Stimulated activated CD8-positive, alpha-beta memory T cell treated with anti-CD3 and anti-CD28 coated beads, Interleukin-4, amount 100 ng/mL, for 1 hour (primary cell): ENCODE measurements around the gene VAPB.
"Not testable (repeated sequence)": the region's sequence is repeated elsewhere in the genome, so short reads cannot be mapped to it uniquely, and the experiment has no call there.

Experiments
- DNase-seq, 2 donors: peaks; one replicate each; pipeline ENCODE4 v3.0.0-alpha.2; 2020; ENCODE audit warnings: low read depth in 2 of 2, low spot score in 1 of 2

Gene VAPB

DNA sequence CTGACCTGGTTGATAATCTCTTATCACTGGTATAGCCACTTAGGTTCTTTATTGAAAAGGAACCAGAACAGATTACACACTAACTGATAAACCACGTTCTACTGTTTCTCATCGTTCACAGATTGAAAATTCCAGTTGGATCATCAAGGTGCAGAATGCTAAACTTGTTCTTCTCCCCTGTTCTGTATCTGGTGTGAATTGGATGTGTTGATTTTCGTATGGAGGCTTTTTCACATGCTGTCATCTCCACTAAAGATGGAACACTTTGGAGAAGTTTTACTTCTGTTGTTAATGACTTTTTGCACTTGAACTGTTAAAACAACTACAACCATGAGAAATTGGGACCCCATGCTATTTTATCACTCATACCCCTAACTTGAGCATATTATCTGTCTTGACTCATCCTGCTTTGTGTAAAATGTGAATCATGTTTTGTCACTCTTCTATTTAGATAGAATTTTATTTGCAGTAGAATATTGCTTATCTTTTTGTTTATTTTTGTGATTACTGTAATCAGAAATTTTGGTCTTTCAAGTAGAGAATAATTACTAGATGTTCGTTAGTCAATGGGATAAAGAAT, 17.5 kb downstream of the VAPB start:
- no peak for DNase-seq

DNA sequence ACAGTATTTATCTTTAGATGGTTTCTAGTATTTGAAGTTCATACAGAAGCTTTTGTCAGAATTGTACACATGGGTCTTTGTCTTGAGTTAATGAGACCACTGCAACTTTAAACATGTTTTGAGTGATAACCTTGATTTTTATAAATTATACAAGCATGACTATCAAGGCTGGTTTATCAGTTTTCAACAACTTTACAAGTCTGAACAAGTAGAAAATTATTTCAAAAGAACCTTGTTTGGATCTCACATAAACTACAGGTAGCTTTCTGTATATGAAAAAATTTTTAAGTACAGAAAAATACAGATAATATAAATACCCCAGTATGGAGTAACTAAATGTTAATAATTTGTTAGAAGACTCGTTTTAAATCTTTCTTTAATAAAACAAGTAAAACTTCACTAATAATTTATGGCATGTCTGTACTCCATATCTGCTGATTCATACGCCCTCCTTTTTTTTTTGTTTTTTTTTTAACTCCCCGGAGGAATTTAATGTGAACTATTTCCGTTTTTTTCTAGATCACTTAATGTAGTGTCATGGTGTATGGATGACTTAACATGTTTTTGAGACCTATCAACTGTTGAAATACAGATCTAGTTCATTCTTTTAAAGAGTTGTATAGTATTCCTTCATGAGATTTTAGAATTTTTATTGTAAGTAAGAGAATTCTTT, 18.3 kb downstream of the VAPB start:
- DNase-seq, result no peak

DNA sequence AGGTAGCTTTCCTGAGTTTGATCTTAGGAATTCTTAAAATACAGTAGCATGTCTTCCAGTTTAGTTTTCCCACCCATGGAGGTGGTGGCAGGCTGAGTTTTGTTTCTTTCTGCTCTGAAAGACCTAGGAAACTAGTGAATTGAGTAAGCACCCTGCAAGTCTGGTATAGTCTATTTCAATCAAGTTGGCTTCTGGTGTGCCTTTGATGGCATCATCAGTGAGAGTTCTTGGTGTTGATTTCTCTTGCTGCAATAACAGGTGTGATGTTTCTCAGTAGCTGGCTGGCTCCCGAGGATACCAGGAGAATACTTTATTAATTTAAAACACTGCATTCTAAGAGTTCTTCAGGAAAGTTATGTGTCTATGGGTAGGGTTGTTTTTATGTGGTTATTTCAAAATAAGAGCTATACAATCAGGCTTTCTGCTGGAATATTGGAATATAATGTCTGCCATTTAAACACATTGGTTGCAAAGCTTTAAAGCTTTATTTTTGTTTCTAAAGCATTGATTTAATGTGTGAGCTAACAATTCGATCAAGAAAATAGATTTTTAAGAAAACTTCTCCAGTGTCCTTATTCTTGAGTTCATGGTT, 19.0 kb downstream of the VAPB start:
- DNase-seq, result no peak

DNA sequence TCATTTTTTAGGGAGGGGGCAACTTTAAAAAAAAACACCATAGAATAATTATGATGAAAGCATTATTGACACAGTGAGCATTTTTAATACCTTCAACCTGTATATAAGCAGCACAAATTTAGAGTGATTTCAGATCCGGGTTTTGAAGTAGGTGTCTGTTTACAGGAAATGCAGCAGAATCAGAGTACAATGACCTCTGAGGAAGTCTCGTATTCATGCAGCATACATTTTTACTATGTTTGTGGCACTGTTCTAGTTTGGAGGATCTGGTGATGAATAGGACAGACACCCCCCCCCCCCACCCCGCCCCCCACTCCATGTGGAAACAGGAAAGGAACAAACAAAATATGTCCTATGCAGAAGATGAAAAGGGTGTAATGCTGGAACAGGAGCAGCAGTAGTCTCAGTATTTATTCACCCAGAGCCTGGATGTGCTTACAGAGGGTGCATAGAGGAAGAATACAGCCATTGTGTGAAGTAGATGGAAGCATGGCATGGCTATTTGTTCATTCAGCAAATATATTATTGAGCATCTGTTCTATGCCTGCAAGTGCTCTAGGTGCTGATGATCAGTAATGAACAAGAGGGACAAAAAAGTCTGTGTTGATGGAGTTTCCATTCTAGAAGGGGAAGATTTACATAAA, 19.7 kb downstream of the VAPB start:
- no peak for DNase-seq

DNA sequence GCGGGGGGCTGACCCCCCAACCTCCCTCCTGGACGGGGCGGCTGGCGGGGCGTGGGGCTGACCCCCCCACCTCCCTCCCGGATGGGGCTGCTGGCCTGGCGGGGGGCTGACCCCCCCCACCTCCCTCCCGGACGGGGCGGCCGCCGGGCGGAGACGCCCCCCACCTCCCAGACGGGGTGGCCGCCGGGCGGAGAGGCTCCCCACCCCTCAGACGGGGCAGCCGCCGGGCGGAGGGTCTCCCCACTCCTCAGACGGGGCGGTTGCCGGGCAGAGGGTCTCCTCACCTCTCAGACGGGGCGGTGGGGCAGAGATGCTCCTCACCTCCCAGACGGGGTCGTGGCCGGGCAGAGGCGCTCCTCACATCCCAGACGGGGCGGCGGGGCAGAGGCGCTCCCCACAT, 25.2 kb downstream of the VAPB start:
- not testable (repeated sequence) for DNase-seq

- DNase-seq, result not testable (repeated sequence)
Observed at GRCh38 chr20:58414786-58415185, 25.8 kb downstream of the VAPB start.

- DNase-seq, result no peak
Observed at GRCh38 chr20:58416057-58416456, 27.0 kb downstream of the VAPB start.

- DNase-seq, result no peak
Observed at GRCh38 chr20:58416835-58417234, 27.8 kb downstream of the VAPB start.

DNA sequence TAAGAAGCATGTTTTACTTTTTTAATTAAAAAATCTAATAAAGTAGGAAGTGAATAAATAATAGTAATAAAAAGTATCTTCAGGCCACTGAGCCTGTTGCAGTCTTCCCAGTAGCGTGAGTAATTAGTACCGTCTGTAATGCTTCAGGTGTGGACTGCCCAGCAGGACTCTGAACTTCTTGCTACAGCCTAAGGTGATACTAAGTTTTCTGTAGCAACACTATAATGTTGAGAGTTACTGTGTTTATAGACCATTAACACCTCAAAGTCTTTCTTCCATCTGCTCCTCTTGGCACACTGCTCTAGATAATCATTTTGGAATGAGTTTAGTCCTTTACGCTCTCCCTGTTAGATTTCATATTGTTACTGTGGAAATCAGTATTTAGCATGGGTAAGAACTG, 28.4 kb downstream of the VAPB start:
- no peak for DNase-seq

DNA sequence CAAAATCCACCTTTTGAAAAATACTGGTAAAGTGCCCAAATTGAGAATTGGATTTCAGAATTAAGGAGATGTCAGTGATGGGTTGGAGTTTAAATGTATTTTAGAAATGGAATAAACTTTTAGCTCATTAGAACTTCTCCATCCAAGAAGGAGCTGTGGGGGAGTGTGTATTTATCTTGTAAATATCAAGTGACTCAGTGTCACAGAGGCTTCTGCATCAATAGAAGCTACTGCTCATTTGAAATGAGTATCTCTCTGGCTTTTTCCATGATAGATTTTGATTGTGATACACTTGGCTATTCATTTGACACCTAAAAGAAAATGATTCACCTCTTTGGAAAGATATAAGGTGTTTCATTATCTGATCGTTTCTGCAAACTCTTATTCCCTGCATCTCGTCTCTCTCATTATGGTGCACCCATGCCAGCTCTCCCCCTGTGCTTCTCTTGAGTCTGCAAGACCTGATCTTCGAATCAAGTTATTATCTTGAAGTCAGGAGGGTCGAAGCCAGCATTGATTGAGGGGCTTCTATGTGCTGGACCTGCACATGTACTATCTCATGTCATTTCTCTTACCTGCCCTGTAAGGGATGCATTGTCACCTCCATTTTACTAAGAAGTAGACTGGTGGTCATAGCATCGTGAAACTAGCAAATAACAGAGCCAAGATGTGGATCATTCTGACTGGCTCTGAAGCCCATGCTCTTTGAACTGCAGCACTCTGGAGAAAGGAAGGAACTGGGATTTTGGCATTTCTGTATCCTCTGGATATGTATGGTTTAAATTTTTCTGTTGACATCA, 30.1 kb downstream of the VAPB start:
- no peak for DNase-seq

DNA sequence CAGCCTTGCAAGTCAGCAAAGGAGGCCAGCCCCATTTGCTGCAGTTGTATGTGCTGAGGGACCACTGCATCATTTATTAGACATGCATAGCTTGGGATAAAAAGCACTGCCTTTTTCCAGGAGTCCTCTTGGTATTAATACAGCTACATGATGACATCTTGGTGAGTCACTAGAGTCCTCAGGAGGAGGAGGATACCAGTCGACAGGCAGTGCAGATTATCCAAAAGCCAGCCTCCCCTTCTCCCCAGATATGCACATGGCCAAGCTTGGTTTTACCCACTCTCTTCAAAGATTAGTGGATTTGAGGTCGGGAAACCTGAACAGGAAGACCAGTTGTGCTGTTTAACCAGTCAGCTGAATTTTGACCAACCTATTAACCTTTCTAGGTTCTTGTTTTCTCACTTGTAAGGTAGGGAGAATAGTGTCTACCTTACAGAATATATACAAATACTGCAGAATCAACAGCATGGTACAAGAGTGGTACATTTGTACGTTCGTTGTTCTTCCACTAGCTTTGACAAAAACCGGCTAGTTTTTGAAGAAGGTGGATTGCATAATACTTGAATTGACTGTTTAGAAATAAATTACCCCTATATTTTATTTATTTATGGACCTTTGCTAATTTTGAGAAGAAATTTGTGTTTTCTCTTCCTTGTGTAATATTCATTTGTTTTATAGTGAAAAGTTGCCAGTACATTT, 31.9 kb downstream of the VAPB start:
- no peak for DNase-seq

- DNase-seq, result no peak
Observed at GRCh38 chr20:58421497-58421850, 32.4 kb downstream of the VAPB start.

DNA sequence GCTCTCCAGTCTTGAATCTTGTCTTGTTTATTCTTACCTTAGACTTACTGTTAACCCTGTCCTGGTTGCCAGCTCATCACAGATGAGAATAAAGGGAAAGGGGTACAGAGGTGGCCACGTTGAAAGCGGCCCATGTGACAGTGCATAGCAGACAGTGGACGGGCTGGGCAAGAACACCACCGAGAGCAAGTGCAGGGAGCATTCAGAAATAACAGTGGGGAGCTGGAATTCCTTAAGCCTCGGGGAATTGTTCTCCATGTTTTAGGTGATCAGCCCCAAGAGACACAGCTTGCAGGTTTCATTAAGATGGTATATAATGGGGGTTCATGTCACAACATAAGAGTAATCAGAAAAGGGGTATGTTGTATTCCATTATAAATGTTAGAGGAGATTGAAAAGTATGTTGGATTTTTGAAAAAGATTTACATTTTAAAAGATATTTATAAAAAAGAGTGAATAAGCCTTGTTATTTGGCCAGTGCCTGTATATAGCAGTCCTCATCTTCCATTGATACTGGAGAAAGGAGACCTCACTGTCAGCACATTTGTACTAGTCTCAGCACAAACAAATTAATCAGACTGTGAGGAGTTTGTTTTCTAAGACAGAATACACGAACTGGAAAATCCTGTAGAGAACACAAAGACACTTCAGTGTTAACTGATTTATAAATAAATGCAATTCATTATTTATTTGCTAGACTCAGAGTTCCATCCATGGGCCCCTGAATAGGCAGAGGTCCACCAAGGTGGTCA, 35.4 kb downstream of the VAPB start:
- DNase-seq, result no peak

GRCh38 chr20:58427571-58427970, 38.5 kb downstream of the VAPB start:
- DNase-seq, result not testable (repeated sequence)

DNA sequence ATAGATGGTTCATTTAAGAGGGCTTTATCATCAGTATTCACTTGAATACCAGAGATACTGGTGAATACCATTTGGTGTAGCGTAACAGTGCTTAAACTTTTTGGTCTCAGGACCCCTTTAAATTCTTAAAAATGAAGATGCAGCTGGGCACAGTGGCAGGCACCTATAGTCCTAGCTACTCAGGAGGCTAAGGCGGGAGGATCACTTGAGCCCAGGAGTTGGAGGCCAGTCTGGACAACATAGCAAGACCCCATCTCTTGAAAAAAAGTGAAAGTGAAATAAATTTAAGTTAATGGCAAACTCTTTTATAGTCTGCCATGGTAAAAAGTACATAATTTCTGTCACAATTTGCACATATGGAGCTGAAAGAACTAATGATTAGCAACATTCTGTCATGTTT, 39.3 kb downstream of the VAPB start:
- DNase-seq, result no peak

GRCh38 chr20:58429303-58429702, 40.3 kb downstream of the VAPB start:
- DNase-seq, result no peak

- DNase-seq, result no peak
Observed at GRCh38 chr20:58431134-58431533, 42.1 kb downstream of the VAPB start.

DNA sequence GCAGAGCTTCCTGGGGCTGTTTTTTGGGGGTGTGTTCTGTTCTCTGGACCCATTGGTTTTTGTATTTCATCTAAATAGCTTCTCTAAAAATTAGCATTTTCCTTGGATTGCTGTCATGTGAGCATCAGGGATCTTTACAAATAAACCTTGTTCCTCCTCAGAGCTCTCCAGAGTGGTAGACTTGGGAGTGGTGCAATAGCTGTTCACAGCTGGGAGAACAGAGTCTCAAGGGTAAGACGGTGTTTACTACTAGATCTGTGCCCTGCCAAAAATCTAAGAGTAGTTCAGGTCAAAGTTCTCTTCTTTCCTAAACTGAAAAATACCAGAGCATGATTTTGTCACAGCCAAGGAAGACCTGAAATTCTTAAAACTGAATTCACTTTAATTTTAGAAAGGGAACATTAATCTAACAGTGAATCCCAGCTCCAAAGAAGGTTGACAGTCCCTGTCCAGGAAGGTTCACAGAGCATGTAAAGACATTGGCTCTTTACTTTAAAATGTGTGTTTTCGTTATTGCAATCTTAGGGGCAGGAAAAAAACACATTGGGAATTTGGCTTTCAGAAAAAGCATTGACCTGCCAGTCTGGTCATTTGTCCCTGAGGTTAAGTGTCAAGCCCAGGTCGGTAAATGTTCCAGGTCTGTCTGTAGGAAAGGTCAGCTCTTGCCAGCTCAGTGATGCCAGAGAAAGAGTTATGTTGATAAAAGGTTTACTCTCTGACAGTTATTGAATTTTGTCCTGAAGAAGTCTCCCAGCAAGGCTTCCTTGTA, 43.3 kb downstream of the VAPB start:
- no peak for DNase-seq

DNA sequence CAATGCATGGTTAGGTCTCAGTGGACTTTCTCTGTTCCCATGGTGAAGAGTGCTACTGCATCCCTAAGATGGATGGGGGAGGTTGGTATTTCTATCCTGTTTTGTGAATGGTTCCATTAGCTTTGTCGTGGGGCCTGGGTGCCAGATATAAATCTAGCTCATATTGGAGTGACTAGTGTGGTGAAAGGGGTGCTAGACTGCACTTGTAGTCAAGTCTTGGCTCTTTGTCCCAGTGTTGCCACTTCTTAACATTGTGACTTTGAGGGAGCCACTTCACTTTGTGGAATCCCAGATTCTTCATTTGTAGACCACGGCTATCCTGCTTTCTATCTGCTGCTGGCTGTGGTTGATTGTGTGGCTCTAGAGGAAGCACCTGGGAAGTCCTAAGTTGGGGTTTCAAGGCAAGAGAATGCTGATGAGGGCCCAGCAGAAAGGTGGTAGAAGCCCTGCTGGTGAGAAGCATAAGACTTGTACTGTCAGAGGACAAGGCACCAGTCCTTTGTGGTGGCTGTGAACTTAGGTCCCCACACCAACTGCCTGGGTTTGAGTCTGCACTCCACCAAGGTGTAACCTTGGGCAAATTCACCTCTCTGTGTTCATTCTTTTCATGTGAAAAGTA, 44.1 kb downstream of the VAPB start:
- no peak for DNase-seq
